NOMO-1 treated with DMSO at 0.1 percent for 48 hours (cell line): Measurements from ENCODE around the gene RALY.

Experiments
- DNase-seq: peaks from one replicate; lab custom pipeline; 2025; ENCODE audit not compliant: unreplicated experiment; lab: John Stamatoyannopoulos, UW

Gene RALY

GRCh38 chr20:34102342-34102741, 108.6 kb downstream of the RALY start:
- no peak for DNase-seq

- DNase-seq: peak; percentile 30
Observed at GRCh38 chr20:34104059-34104458, 110.3 kb downstream of the RALY start.

GRCh38 chr20:34105978-34106675, 112.4 kb downstream of the RALY start:
- no peak for DNase-seq

GRCh38 chr20:34108616-34109174, 115.0 kb downstream of the RALY start:
- DNase-seq: no peak

- DNase-seq: no peak
Observed at GRCh38 chr20:34109442-34109841, 115.7 kb downstream of the RALY start.

GRCh38 chr20:34110025-34110744, 116.5 kb downstream of the RALY start:
- no peak for DNase-seq

GRCh38 chr20:34110745-34111641, 117.3 kb downstream of the RALY start:
- DNase-seq: peak; percentile 41

- DNase-seq: peak; percentile 98
Observed at GRCh38 chr20:34111702-34112599, 118.2 kb downstream of the RALY start, which contains the start of gene EIF2S2. TSS of gene EIF2S2 (minus strand) at chr20:34112243. CDS start at chr20:34112110, 133 bp downstream.

- DNase-seq: no peak
Observed at GRCh38 chr20:34112600-34113101, 118.9 kb downstream of the RALY start.

GRCh38 chr20:34114809-34115208, 121.1 kb downstream of the RALY start:
- no peak for DNase-seq

- no peak for DNase-seq
Observed at GRCh38 chr20:34115232-34115631, 121.5 kb downstream of the RALY start.

- DNase-seq: no peak
Observed at GRCh38 chr20:34120213-34120612, 126.5 kb downstream of the RALY start.

- DNase-seq: no peak
Observed at GRCh38 chr20:34122274-34122980, 128.7 kb downstream of the RALY start.

- DNase-seq: no peak
Observed at GRCh38 chr20:34123309-34123708, 129.6 kb downstream of the RALY start.

GRCh38 chr20:34124469-34125249, 130.9 kb downstream of the RALY start:
- peak; percentile 55 for DNase-seq

GRCh38 chr20:34127792-34128191, 134.1 kb downstream of the RALY start:
- no peak for DNase-seq

- peak; percentile 51 for DNase-seq
Observed at GRCh38 chr20:34129518-34130162, 135.9 kb downstream of the RALY start.

- no peak for DNase-seq
Observed at GRCh38 chr20:34131491-34131890, 137.8 kb downstream of the RALY start.
